ENCODE results near the gene DES. TPM values are rescaled to one million over a fixed set of nuclear protein-coding genes. Genes with fewer than 3 reads are reported as not detected.

DES gene
- total and polyA plus RNA-seq, 9 of the 15 experiments (the other 6 are each of a cell fraction or from before 2014, with no cell fraction given): 2.5 to 58.9 (median 21.9) TPM

DNA sequence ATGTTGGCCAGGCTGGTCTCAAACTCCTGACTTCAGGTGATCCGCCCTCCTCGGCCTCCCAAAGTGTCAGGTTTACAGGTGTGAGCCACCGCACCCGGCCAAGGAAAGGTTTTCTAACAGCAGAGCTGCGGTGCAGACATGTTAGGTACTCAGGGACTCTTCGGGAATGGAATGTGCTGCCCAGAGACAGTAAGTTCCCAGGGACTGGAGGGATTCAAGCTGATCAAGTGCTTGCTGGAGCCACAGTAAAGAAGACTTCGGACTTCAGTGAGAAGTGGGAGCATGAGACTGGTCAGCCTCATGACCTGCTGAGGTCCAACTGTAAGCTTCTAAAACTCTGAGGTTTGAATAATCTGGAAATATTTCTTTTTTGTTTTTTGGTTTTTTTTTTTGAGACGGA is 7.8 kb upstream of the DES start:
- H4K20me1 ChIP-seq (replicated peaks; ENCODE audit: control insufficient read depth, insufficient read depth, low read length): no peaks in the 10 kb centered on the region
- DNase-seq (ENCODE audit: extremely low read depth in 1 of 4, low spot score in 3 of 4): no peak
- H2AFZ ChIP-seq (ENCODE audit: low read depth, low read length): no peak overlapping the region
- intact Hi-C loops (cut with micrococcal nuclease): no loop called here
- peaks cover 4% of the 10 kb centered on the region for H3K9me3 ChIP-seq (replicated peaks; ENCODE audit: control insufficient read depth, insufficient read depth, low read depth, low read length)
- no peak overlapping the region for H3K27ac ChIP-seq (ENCODE audit: extremely low read depth, low read depth, low read length)
- no peaks in the 10 kb centered on the region for H3K27me3 ChIP-seq (ENCODE audit: control insufficient read depth in 2 of 2, insufficient read depth in 2 of 2, low read length in 2 of 2)
- 49% methylated on average over 5 of the region's 8 CpGs for WGBS (ENCODE audit: insufficient coverage, low coverage, missing lambda C conversion rate)
- in situ Hi-C loops (cut with MboI): no loop called here
- no peaks in the 10 kb centered on the region for H3K79me2 ChIP-seq (ENCODE audit: control insufficient read depth, insufficient read depth, low read length)
- no peaks in the 10 kb centered on the region for H3K9me1 ChIP-seq (ENCODE audit: control insufficient read depth, insufficient read depth, low read length)
- no peak overlapping the region for H3K9ac ChIP-seq (ENCODE audit: insufficient read depth in 1 of 2, low read depth in 2 of 2, low read length in 2 of 2)
- FAIRE-seq: no peak
- H3K4me1 ChIP-seq (replicated peaks in 1 of 2; ENCODE audit: control insufficient read depth in 2 of 2, insufficient read depth in 2 of 2, low read length in 2 of 2): peaks cover 10 to 13% of the 10 kb centered on the region in 2 experiments; a peak in 4 of 5 replicates
- CTCF ChIA-PET (ENCODE audit: low intra/inter-chr PET ratio): no interaction called here
- BruUV-seq (replicated peaks): no TSS peak
- no peak overlapping the region for H3K4me2 ChIP-seq (ENCODE audit: insufficient read depth, low read length)
- POLR2A ChIA-PET: no interaction called here
- no peaks in the 10 kb centered on the region for H3K36me3 ChIP-seq (ENCODE audit: control insufficient read depth, insufficient read depth, low read length)
- no peak overlapping the region for H3K4me3 ChIP-seq
- no peak for ATAC-seq
- no peak for TF ChIP-seq ZNF695 (CRISPR knock-in tag; IDR thresholded peaks at IDR 0.05)
- TF ChIP-seq KDM1A (IDR thresholded peaks at IDR 0.05): no peak
- TF ChIP-seq, protein P1, sequence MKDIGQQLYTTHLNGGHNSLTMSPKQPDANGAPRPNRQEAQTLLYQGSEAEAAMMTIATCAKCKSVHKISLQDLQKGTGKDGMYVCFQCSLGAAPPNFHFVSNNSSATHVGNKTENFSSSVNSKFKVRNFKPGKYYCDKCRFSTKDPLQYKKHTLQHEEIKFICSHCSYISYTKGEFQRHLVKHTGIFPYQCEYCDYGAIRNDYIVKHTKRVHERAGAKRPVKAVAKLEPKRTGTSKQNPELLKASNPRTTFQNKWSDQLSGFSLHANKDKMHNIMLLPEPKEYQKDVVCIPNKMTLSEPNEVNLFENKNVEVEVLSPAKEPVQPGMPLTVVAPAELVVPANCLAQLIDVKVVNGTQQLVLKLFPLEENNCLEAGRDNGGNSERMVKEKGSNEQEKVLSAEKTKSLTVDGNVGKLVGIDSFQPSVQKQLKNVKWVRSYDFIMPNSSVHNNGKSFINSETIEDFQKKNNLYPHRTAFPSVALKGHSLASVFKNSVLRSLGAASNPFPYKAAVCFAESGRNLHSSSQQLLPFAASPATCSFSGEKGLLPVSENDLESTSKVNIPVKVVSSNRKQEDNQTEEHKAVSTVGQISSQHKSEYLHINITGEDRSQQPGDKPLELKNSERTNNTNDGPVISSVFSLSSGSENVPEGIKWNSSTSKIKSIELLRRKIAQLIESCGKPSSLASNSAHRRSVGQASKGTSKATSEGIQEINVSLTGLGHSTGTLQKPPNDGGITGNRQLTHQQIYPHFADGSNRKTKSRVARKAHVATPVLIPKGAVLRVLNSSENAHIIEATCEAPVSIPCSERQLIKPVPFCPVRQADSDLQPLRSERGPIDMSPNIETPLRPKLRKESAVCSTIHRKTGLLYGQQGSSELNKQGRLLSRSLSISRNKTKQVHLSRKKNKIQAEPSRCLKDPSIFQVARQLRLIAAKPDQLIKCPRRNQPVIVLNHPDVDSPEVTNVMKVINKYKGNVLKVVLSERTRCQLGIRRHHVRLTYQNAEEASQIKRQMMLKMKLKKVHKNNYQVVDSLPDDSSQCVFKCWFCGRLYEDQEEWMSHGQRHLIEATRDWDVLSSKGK (CRISPR knock-in tag; IDR thresholded peaks at IDR 0.05): no peak
- TF ChIP-seq, protein P2, sequence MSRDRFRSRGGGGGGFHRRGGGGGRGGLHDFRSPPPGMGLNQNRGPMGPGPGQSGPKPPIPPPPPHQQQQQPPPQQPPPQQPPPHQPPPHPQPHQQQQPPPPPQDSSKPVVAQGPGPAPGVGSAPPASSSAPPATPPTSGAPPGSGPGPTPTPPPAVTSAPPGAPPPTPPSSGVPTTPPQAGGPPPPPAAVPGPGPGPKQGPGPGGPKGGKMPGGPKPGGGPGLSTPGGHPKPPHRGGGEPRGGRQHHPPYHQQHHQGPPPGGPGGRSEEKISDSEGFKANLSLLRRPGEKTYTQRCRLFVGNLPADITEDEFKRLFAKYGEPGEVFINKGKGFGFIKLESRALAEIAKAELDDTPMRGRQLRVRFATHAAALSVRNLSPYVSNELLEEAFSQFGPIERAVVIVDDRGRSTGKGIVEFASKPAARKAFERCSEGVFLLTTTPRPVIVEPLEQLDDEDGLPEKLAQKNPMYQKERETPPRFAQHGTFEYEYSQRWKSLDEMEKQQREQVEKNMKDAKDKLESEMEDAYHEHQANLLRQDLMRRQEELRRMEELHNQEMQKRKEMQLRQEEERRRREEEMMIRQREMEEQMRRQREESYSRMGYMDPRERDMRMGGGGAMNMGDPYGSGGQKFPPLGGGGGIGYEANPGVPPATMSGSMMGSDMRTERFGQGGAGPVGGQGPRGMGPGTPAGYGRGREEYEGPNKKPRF (IDR thresholded peaks at IDR 0.05; ENCODE audit: low read depth, low read length): no peak
- no peak for TF ChIP-seq ZNF232 (CRISPR knock-in tag; IDR thresholded peaks at IDR 0.05)
- no peak for TF ChIP-seq BRD4 (IDR thresholded peaks at IDR 0.05)
- no peak for TF ChIP-seq MAFK (IDR thresholded peaks at IDR 0.05; ENCODE audit: low read length)
- TF ChIP-seq NCOA4 (IDR thresholded peaks at IDR 0.05; ENCODE audit: partially characterized antibody): no peak
- TF ChIP-seq SIX5 (IDR thresholded peaks at IDR 0.05; ENCODE audit: borderline replicate concordance in 1 of 2, insufficient read depth in 1 of 2, low read depth in 1 of 2, low read length in 2 of 2): no peak
- no peak for TF ChIP-seq MED1 (CRISPR knock-in tag; IDR thresholded peaks at IDR 0.05; ENCODE audit: borderline replicate concordance)
- TF ChIP-seq MIER1 (IDR thresholded peaks at IDR 0.05; ENCODE audit: low read depth): no peak
- TF ChIP-seq ZNF589 (CRISPR knock-in tag; IDR thresholded peaks at IDR 0.05; ENCODE audit: low read depth): no peak
- TF ChIP-seq KLF13 (tag; IDR thresholded peaks at IDR 0.05; ENCODE audit: borderline replicate concordance, low read depth): no peak
- TF ChIP-seq MCM7 (IDR thresholded peaks at IDR 0.05): no peak
- TF ChIP-seq ZNF561 (CRISPR knock-in tag; conservative IDR thresholded peaks at IDR 0.05): no peak

Measured in K562 (cell line).